Stimulated activated naive B cell treated with anti-CD40 and anti-IgM and Interleukin-4, amounts not matched to agents 10 μg/mL and 1 μg/mL and 100 μg/mL, for 72 hours (primary cell): ENCODE measurements around the gene SRPK2.
"Not testable (repeated sequence)": the region's sequence is repeated elsewhere in the genome, so short reads cannot be mapped to it uniquely, and the experiment has no call there.

Source experiments
- ATAC-seq, 2 donors: fragments of 150-1000 bp; cut with Tn5 transposase; replicated peaks; 2 replicates each; pipeline ENCODE4 v1.10.0; 2021; ENCODE audit warnings: moderate library complexity in 1 of 2
- DNase-seq: peaks from one replicate; pipeline ENCODE4 v3.0.0; 2021
- H3K27ac Mint-ChIP-seq: one replicate; pipeline ENCODE4 v1.8.0; 2022; ENCODE audit warnings: mild to moderate bottlenecking, mixed read lengths
- H3K27me3 Mint-ChIP-seq, 2 donors: one replicate each; pipeline ENCODE4 v1.8.0; 2022; ENCODE audit warnings: mixed read lengths in 2 of 2
- H3K36me3 Mint-ChIP-seq, 2 donors: one replicate each; pipeline ENCODE4 v1.8.0; 2022; ENCODE audit warnings: mixed read lengths in 2 of 2, mild to moderate bottlenecking in 1 of 2
- H3K4me1 Mint-ChIP-seq, 2 donors: one replicate each; pipeline ENCODE4 v1.8.0; 2022; ENCODE audit warnings: mixed read lengths in 2 of 2, mild to moderate bottlenecking in 1 of 2
- H3K4me3 Mint-ChIP-seq, 2 donors: one replicate each; pipeline ENCODE4 v1.8.0; 2022; ENCODE audit warnings: mild to moderate bottlenecking in 2 of 2, mixed read lengths in 2 of 2, moderate library complexity in 1 of 2
- H3K9me3 Mint-ChIP-seq, 2 donors: one replicate each; pipeline ENCODE4 v1.8.0; 2022; ENCODE audit warnings: mixed read lengths in 2 of 2, mild to moderate bottlenecking in 1 of 2

SRPK2 gene

GRCh38 chr7:105316578-105317344 is 72.0 kb downstream of the SRPK2 start:
- peaks cover 3 to 8% of the 10 kb centered on the region in 2 donors for H3K36me3 Mint-ChIP-seq
- no peaks in the 10 kb centered on the region for H3K9me3 Mint-ChIP-seq
- DNase-seq, result no peak
- no peak overlapping the region for H3K4me3 Mint-ChIP-seq
- no peaks in the 10 kb centered on the region for H3K27me3 Mint-ChIP-seq
- H3K4me1 Mint-ChIP-seq, result peaks cover 7 to 44% of the 10 kb centered on the region in 2 donors
- H3K27ac Mint-ChIP-seq, result no peak overlapping the region
- ATAC-seq, result no peak

GRCh38 chr7:105315357-105315756 is 73.4 kb downstream of the SRPK2 start:
- H3K36me3 Mint-ChIP-seq, result no peaks in the 10 kb centered on the region
- no peak overlapping the region for H3K4me3 Mint-ChIP-seq
- ATAC-seq (no peak), DNase-seq (no peak)
- H3K27ac Mint-ChIP-seq, result no peak overlapping the region
- H3K9me3 Mint-ChIP-seq, result no peaks in the 10 kb centered on the region
- no peaks in the 10 kb centered on the region for H3K27me3 Mint-ChIP-seq
- peaks cover 8 to 43% of the 10 kb centered on the region in 2 donors for H3K4me1 Mint-ChIP-seq

- DNase-seq (peak; percentile 19), ATAC-seq (peak; percentile 90 to 94)
- peak overlapping the region; percentile 4 to 39 for H3K4me3 Mint-ChIP-seq
- H3K27me3 Mint-ChIP-seq, result no peaks in the 10 kb centered on the region
- peaks cover 0 to 3% of the 10 kb centered on the region in 2 donors for H3K9me3 Mint-ChIP-seq
- H3K4me1 Mint-ChIP-seq, result peaks cover 25 to 53% of the 10 kb centered on the region in 2 donors
- H3K27ac Mint-ChIP-seq, result peak overlapping the region; percentile 26
- peaks cover 8 to 9% of the 10 kb centered on the region in 2 donors for H3K36me3 Mint-ChIP-seq
Observed at GRCh38 chr7:105309235-105310169, 79.2 kb downstream of the SRPK2 start.

GRCh38 chr7:105307163-105307672 is 81.5 kb downstream of the SRPK2 start:
- H3K9me3 Mint-ChIP-seq, result peaks cover 0 to 3% of the 10 kb centered on the region in 2 donors
- no peaks in the 10 kb centered on the region for H3K27me3 Mint-ChIP-seq
- H3K4me3 Mint-ChIP-seq, result no peak overlapping the region
- no peak overlapping the region for H3K27ac Mint-ChIP-seq
- DNase-seq, result no peak
- H3K36me3 Mint-ChIP-seq, result peaks cover 12% of the 10 kb centered on the region in 2 donors
- peaks cover 25 to 63% of the 10 kb centered on the region in 2 donors for H3K4me1 Mint-ChIP-seq
- ATAC-seq, result no peak

GRCh38 chr7:105306298-105306748 is 82.4 kb downstream of the SRPK2 start:
- H3K4me1 Mint-ChIP-seq, result peaks cover 27 to 64% of the 10 kb centered on the region in 2 donors
- peaks cover 12 to 16% of the 10 kb centered on the region in 2 donors for H3K36me3 Mint-ChIP-seq
- DNase-seq (no peak), ATAC-seq (no peak)
- no peak overlapping the region for H3K27ac Mint-ChIP-seq
- no peak overlapping the region for H3K4me3 Mint-ChIP-seq
- peaks cover 0 to 3% of the 10 kb centered on the region in 2 donors for H3K9me3 Mint-ChIP-seq
- no peaks in the 10 kb centered on the region for H3K27me3 Mint-ChIP-seq

- Mint-ChIP-seq H3K4me1 (peaks cover 25 to 59% of the 10 kb centered on the region in 2 donors), H3K9me3 (peaks cover 0 to 3% of the 10 kb centered on the region in 2 donors), H3K4me3 (no peak overlapping the region), H3K36me3 (peaks cover 12 to 18% of the 10 kb centered on the region in 2 donors), H3K27ac (no peak overlapping the region), H3K27me3 (no peaks in the 10 kb centered on the region)
- ATAC-seq (no peak), DNase-seq (no peak)
Observed at GRCh38 chr7:105305633-105306032, 83.1 kb downstream of the SRPK2 start.

- DNase-seq (no peak), ATAC-seq (peak in 1 of 2 donors; percentile 52)
- peaks cover 0 to 3% of the 10 kb centered on the region in 2 donors for H3K9me3 Mint-ChIP-seq
- no peak overlapping the region for H3K4me3 Mint-ChIP-seq
- H3K36me3 Mint-ChIP-seq, result peaks cover 12 to 16% of the 10 kb centered on the region in 2 donors
- H3K27me3 Mint-ChIP-seq, result no peaks in the 10 kb centered on the region
- H3K27ac Mint-ChIP-seq, result peak overlapping the region; percentile 14
- H3K4me1 Mint-ChIP-seq, result peaks cover 16 to 51% of the 10 kb centered on the region in 2 donors
Observed at GRCh38 chr7:105304040-105304895, 84.5 kb downstream of the SRPK2 start.

GRCh38 chr7:105300587-105300986 is 88.1 kb downstream of the SRPK2 start:
- not testable (repeated sequence) for H3K9me3 Mint-ChIP-seq, DNase-seq, ATAC-seq, H3K27me3 Mint-ChIP-seq, H3K4me3 Mint-ChIP-seq, H3K27ac Mint-ChIP-seq
- H3K36me3 Mint-ChIP-seq, result peaks cover 8 to 19% of the 10 kb centered on the region in 2 donors
- peaks cover 19 to 52% of the 10 kb centered on the region in 2 donors for H3K4me1 Mint-ChIP-seq

- DNase-seq, result no peak
- Mint-ChIP-seq H3K4me3 (peak overlapping the region; percentile 25 to 41), H3K27ac (peak overlapping the region; percentile 81), H3K9me3 (no peaks in the 10 kb centered on the region), H3K4me1 (peaks cover 19 to 42% of the 10 kb centered on the region in 2 donors), H3K27me3 (no peaks in the 10 kb centered on the region), H3K36me3 (peaks cover 5 to 17% of the 10 kb centered on the region in 2 donors)
- ATAC-seq, result peak; percentile 92 to 95
Observed at GRCh38 chr7:105298439-105298894, 90.3 kb downstream of the SRPK2 start.

GRCh38 chr7:105297985-105298384 is 90.7 kb downstream of the SRPK2 start:
- no peak for DNase-seq
- Mint-ChIP-seq H3K36me3 (peaks cover 5 to 16% of the 10 kb centered on the region in 2 donors), H3K9me3 (no peaks in the 10 kb centered on the region), H3K27ac (peak overlapping the region; percentile 81), H3K4me3 (peak overlapping the region in 1 of 2 donors; percentile 25), H3K27me3 (no peaks in the 10 kb centered on the region), H3K4me1 (peaks cover 19 to 42% of the 10 kb centered on the region in 2 donors)
- ATAC-seq, result peak; percentile 68 to 78

- Mint-ChIP-seq H3K4me1 (peaks cover 19 to 42% of the 10 kb centered on the region in 2 donors), H3K9me3 (no peaks in the 10 kb centered on the region), H3K36me3 (peaks cover 1 to 13% of the 10 kb centered on the region in 2 donors), H3K27me3 (no peaks in the 10 kb centered on the region), H3K27ac (no peak overlapping the region), H3K4me3 (no peak overlapping the region)
- DNase-seq (no peak), ATAC-seq (no peak)
Observed at GRCh38 chr7:105297309-105297708, 91.4 kb downstream of the SRPK2 start.

GRCh38 chr7:105296491-105296890 is 92.2 kb downstream of the SRPK2 start:
- DNase-seq, result no peak
- no peaks in the 10 kb centered on the region for H3K9me3 Mint-ChIP-seq
- H3K4me3 Mint-ChIP-seq, result no peak overlapping the region
- H3K27ac Mint-ChIP-seq, result no peak overlapping the region
- H3K36me3 Mint-ChIP-seq, result peaks cover 1 to 9% of the 10 kb centered on the region in 2 donors
- peaks cover 17 to 38% of the 10 kb centered on the region in 2 donors for H3K4me1 Mint-ChIP-seq
- H3K27me3 Mint-ChIP-seq, result no peaks in the 10 kb centered on the region
- ATAC-seq, result no peak

- ATAC-seq, result no peak
- H3K4me1 Mint-ChIP-seq, result peaks cover 17 to 36% of the 10 kb centered on the region in 2 donors
Observed at GRCh38 chr7:105295596-105296352, 92.9 kb downstream of the SRPK2 start.

More at GRCh38 chr7:105295596-105296352, 92.9 kb downstream of the SRPK2 start:
- Mint-ChIP-seq H3K4me3 (no peak overlapping the region), H3K27ac (no peak overlapping the region), H3K36me3 (peaks cover 1 to 9% of the 10 kb centered on the region in 2 donors), H3K9me3 (no peaks in the 10 kb centered on the region), H3K27me3 (no peaks in the 10 kb centered on the region)
- no peak for DNase-seq
